Right lobe of liver (tissue), 6 donors: Measurements from ENCODE around the gene MMP24OS. TPM values are rescaled to one million over a fixed set of nuclear protein-coding genes. Genes with fewer than 3 reads are reported as not detected.

Experiments used
- ATAC-seq, 4 donors: fragments of 200-7000 bp; cut with Tn5 transposase; one replicate each; pipeline ENCODE4 v1.9.1; 2020; ENCODE audit warnings: mild to moderate bottlenecking in 4 of 4, moderate library complexity in 4 of 4
- DNase-seq, 3 donors: peaks; one replicate each; pipeline ENCODE4 v3.0.0-alpha.2; 2020
- H3K27ac ChIP-seq, 3 donors: fragments of 200-600 bp; one replicate each; pipeline ENCODE4 v1.8.0; 2022
- H3K27me3 ChIP-seq, 2 donors: fragments of 200-600 bp; one replicate each; pipeline ENCODE4 v1.8.0; 2022
- H3K36me3 ChIP-seq, 4 donors: fragments of 200-600 bp; sonication (generic) in 1 of 4; one replicate each; pipeline versions ENCODE4 v1.5.1 to v1.8.0; 2017 to 2022; ENCODE audit warnings: control low read depth in 1 of 4
- H3K4me1 ChIP-seq, 4 donors: fragments of 200-600 bp; sonication (generic) in 1 of 4; one replicate each; pipeline versions ENCODE4 v1.5.1 to v1.8.0; 2017 to 2022; ENCODE audit warnings: control low read depth in 1 of 4
- H3K4me3 ChIP-seq, 3 donors: fragments of 200-600 bp; one replicate each; pipeline ENCODE4 v1.8.0; 2022
- H3K9me3 ChIP-seq, 4 donors: fragments of 200-600 bp; sonication (generic) in 1 of 4; one replicate each; pipeline versions ENCODE4 v1.5.1 to v1.8.0; 2017 to 2022; ENCODE audit warnings: control low read depth in 1 of 4
- POLR2A ChIP-seq: fragments of 450-650 bp; IDR thresholded peaks from one replicate; pipeline ENCODE4 v1.6.1; 2017; ENCODE audit warnings: antibody characterized with exemption, mild to moderate bottlenecking
- WGBS: methylation state at CpG from one replicate; pipeline ENCODE4 v1.1.6; 2018; ENCODE audit warnings: low coverage, low lambda C conversion rate; ENCODE audit not compliant: insufficient coverage; ENCODE audit errors: missing lambda C conversion rate; 5-methylcytosine and 5-hydroxymethylcytosine counted together
- intact Hi-C, 2 donors: fragments of 100-400 bp; cut with DNase I; formaldehyde crosslinking; loops; one replicate each; pipeline versions ENCODE4 v1.11.2 to v1.14.1; 2022
- total RNA-seq, 6 experiments: library from RNA; depleted of rRNA in 2 of 6; stranded (reverse); fragments of >200 nt in 2 of 6; fragmentation: NEBNext Ultra II Directional in 3 of 6; extraction: Animal tissue kit (Norgen Biotek cat#: 25700) in 3 of 6; gene quantifications; one replicate each; pipeline versions ENCODE4 v1.1.0 to v1.2.4, GENCODE V29; 2016 to 2023
- TF ChIP-seq, protein P1 (sequence below), 4 donors: fragments of 200-600 bp in 3 of 4; fragments of 450-650 bp in 1 of 4; IDR thresholded peaks; one replicate each; pipeline versions ENCODE4 v1.5.1 to v1.8.0; 2016 to 2022; ENCODE audit warnings: antibody characterized with exemption in 4 of 4, mild to moderate bottlenecking in 2 of 4
- donor health status: DM: no; HTN: yes; CAD: no.
- donor health status: DM: no; HTN: no; CAD: no.
- donor health status: DM: no; HTN: no; CAD: no.
- donor health status: DM: no; HTN: yes; CAD: no.
- donor health status: DM: no; HTN: yes; CAD: no.

Gene MMP24OS
- total RNA-seq, 6 experiments from 2014 or later, result 13.3 to 40.7 (median 23.5) TPM

GRCh38 chr20:35325401-35325800, 47.5 kb upstream of the MMP24OS start:
- no peak for DNase-seq
- no peaks in the 10 kb centered on the region for H3K36me3 ChIP-seq
- no peak for ATAC-seq
- intact Hi-C loops, result no loop called here
- no peak overlapping the region for H3K4me3 ChIP-seq
- peak overlapping the region in 1 of 3 donors; percentile 48 for H3K27ac ChIP-seq
- H3K9me3 ChIP-seq, result no peaks in the 10 kb centered on the region
- H3K4me1 ChIP-seq, result peaks cover 0 to 28% (median 19%) of the 10 kb centered on the region in 4 donors
- H3K27me3 ChIP-seq, result no peaks in the 10 kb centered on the region
- TF ChIP-seq, protein P1, sequence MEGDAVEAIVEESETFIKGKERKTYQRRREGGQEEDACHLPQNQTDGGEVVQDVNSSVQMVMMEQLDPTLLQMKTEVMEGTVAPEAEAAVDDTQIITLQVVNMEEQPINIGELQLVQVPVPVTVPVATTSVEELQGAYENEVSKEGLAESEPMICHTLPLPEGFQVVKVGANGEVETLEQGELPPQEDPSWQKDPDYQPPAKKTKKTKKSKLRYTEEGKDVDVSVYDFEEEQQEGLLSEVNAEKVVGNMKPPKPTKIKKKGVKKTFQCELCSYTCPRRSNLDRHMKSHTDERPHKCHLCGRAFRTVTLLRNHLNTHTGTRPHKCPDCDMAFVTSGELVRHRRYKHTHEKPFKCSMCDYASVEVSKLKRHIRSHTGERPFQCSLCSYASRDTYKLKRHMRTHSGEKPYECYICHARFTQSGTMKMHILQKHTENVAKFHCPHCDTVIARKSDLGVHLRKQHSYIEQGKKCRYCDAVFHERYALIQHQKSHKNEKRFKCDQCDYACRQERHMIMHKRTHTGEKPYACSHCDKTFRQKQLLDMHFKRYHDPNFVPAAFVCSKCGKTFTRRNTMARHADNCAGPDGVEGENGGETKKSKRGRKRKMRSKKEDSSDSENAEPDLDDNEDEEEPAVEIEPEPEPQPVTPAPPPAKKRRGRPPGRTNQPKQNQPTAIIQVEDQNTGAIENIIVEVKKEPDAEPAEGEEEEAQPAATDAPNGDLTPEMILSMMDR (IDR thresholded peaks at IDR 0.05), result no peak
- TF ChIP-seq POLR2A, result no peak
- 52% methylated on average over 6 of the region's 6 CpGs for WGBS

DNA sequence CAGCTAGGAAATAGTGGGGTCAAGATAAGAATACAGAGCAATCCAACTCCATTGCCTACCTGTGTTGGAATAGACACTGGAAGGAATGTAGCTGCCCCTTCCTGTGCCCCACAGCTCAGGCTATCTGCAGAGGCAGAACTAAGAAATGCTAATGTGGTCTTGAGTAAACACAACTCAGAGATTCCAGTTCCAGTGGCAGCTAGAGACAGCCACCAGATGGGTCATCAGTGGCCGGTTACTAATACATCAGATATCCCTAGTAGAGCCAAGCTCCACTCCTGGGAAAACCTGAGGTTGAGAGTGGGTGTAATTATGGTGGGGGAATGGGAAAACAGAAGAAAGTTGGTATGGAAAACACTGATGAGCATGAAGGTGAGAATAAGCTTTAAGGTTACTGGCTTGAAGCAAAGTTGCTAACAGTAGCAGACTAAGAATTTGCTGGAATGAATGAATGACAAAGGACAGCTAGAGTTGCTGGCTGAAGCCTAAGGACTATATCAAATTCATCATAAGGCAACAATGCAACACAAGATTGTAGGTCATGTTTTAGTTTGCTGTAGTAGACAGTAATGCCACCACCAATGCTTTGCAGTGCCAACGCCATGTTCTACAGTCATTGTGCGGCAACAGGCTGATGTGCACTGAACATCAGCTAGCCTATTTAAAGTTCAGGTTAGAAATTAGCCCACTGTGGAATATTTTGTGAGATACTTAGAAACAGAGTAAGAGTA, 42.6 kb upstream of the MMP24OS start:
- ATAC-seq (no peak), DNase-seq (no peak)
- Histone ChIP-seq H3K27me3 (no peaks in the 10 kb centered on the region), H3K27ac (no peak overlapping the region), H3K4me1 (peaks cover 0 to 12% (median 0%) of the 10 kb centered on the region in 4 donors), H3K4me3 (no peak overlapping the region), H3K9me3 (no peaks in the 10 kb centered on the region), H3K36me3 (no peaks in the 10 kb centered on the region)
- TF ChIP-seq POLR2A, result no peak
- TF ChIP-seq, protein P1 (IDR thresholded peaks at IDR 0.05), result no peak
- intact Hi-C loops, result no loop called here
- 93% methylated on average over 3 of the region's 3 CpGs for WGBS

DNA sequence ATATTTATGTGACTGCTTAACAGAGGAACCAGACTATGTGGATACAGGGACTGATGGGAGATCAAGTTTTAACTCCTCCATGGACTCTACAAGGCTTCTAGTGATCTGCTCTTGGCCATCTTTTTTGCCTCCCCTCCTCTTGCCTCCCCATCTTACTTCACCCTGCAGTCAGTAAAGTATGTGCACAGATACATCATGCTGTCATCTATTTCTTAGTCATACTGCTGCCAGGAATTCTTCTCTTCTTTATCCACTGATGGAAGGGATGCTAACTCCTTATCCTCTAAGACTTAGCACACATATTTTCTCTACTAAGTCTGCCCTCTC, 41.9 kb upstream of the MMP24OS start:
- intact Hi-C loops, result no loop called here
- no peaks in the 10 kb centered on the region for H3K36me3 ChIP-seq
- no peak for TF ChIP-seq POLR2A
- TF ChIP-seq, protein P1 (IDR thresholded peaks at IDR 0.05), result no peak
- no peak overlapping the region for H3K4me3 ChIP-seq
- no peaks in the 10 kb centered on the region for H3K9me3 ChIP-seq
- peaks cover 0 to 12% (median 0%) of the 10 kb centered on the region in 4 donors for H3K4me1 ChIP-seq
- peak in 1 of 4 donors; percentile 23 for ATAC-seq
- no peak for DNase-seq
- H3K27ac ChIP-seq, result no peak overlapping the region
- no peaks in the 10 kb centered on the region for H3K27me3 ChIP-seq

GRCh38 chr20:35319192-35319870, 41.4 kb upstream of the MMP24OS start:
- no peak for TF ChIP-seq POLR2A
- TF ChIP-seq, protein P1 (IDR thresholded peaks at IDR 0.05), result no peak
- Histone ChIP-seq H3K36me3 (no peaks in the 10 kb centered on the region), H3K27ac (no peak overlapping the region), H3K4me1 (peaks cover 0 to 12% (median 0%) of the 10 kb centered on the region in 4 donors), H3K27me3 (no peaks in the 10 kb centered on the region), H3K9me3 (no peaks in the 10 kb centered on the region), H3K4me3 (no peak overlapping the region)
- intact Hi-C loops, result no loop called here
- ATAC-seq (peak in 1 of 4 donors; percentile 70), DNase-seq (no peak)
- WGBS, result 70% methylated on average over 5 of the region's 5 CpGs
